Esophagus muscularis mucosa (tissue), 4 donors: ENCODE results near the gene TMEM222. TPM values are rescaled to one million over a fixed set of nuclear protein-coding genes. Genes with fewer than 3 reads are reported as not detected.

Source experiments
- DNase-seq: peaks from one replicate; pipeline ENCODE4 v3.0.0-alpha.2; 2017; ENCODE audit errors: extremely low spot score
- H3K27ac ChIP-seq, 4 donors: fragments of 200-600 bp; sonication (generic); replicated peaks in 1 of 4; 1 replicate in 3 of 4; 2 replicates in 1 of 4; pipeline ENCODE4 v1.5.1; 2016 to 2019; ENCODE audit warnings: mild to moderate bottlenecking in 1 of 4
- H3K27me3 ChIP-seq, 4 donors: fragments of 200-600 bp; sonication (generic); one replicate each; pipeline versions ENCODE4 v1.5.1 to v1.6.0; 2016 to 2019
- H3K36me3 ChIP-seq, 4 donors: fragments of 200-600 bp; sonication (generic); one replicate each; pipeline ENCODE4 v1.5.1; 2016 to 2019
- H3K4me1 ChIP-seq, 4 donors: fragments of 200-600 bp; sonication (generic); one replicate each; pipeline ENCODE4 v1.5.1; 2016 to 2019
- H3K4me3 ChIP-seq, 4 donors: fragments of 200-600 bp; sonication (generic); 1 replicate in 2 of 4; 2 replicates in 2 of 4; pipeline ENCODE4 v1.5.1; 2016 to 2019; ENCODE audit warnings: mild to moderate bottlenecking in 4 of 4, moderate library complexity in 1 of 4
- H3K9me3 ChIP-seq, 4 donors: fragments of 200-600 bp; sonication (generic); 1 replicate in 3 of 4; 2 replicates in 1 of 4; pipeline ENCODE4 v1.5.1; 2016 to 2019
- CTCF ChIP-seq, 3 experiments: fragments of 200-600 bp in 2 of 3; fragments of 450-650 bp in 1 of 3; sonication (generic) in 2 of 3; IDR thresholded peaks; one replicate each; pipeline ENCODE4 v1.5.1; 2017 to 2019; ENCODE audit warnings: antibody characterized with exemption in 3 of 3, mild to moderate bottlenecking in 2 of 3, moderate library complexity in 1 of 3
- EP300 ChIP-seq: sonication (generic); formaldehyde crosslinking; IDR thresholded peaks from one replicate; pipeline ENCODE4 v1.6.1; 2017; ENCODE audit warnings: antibody characterized with exemption
- POLR2A ChIP-seq: fragments of 450-650 bp; IDR thresholded peaks from one replicate; pipeline ENCODE4 v1.6.1; 2017; ENCODE audit warnings: antibody characterized with exemption, moderate library complexity, mild to moderate bottlenecking, low read depth
- POLR2AphosphoS5 ChIP-seq, 2 donors: sonication (generic); formaldehyde crosslinking; IDR thresholded peaks; one replicate each; pipeline ENCODE4 v1.6.1; 2017; ENCODE audit warnings: antibody characterized with exemption in 2 of 2
- WGBS: methylation state at CpG from one replicate; pipeline ENCODE4 v1.1.5; 2018; 5-methylcytosine and 5-hydroxymethylcytosine counted together
- intact Hi-C: fragments of 100-400 bp; cut with DNase I; formaldehyde crosslinking; loops from one replicate; pipeline ENCODE4 v1.15.1; 2023
- total RNA-seq, 4 donors: library from RNA; depleted of rRNA; stranded (reverse); fragments of >200 nt; gene quantifications; one replicate each; pipeline versions ENCODE4 v1.1.0 to v1.2.1, GENCODE V29; 2016

Gene TMEM222
- total RNA-seq, 4 donors from 2014 or later = 23.3 to 35.3 (median 31.8) TPM

GRCh38 chr1:27358928-27359313, 37.0 kb downstream of the TMEM222 start:
- TF ChIP-seq EP300 = no peak
- TF ChIP-seq POLR2A = no peak
- no peak for TF ChIP-seq POLR2AphosphoS5 (IDR thresholded peaks at IDR 0.05)
- no peak for TF ChIP-seq CTCF (IDR thresholded peaks at IDR 0.05)
- Histone ChIP-seq H3K36me3 (peaks cover 79 to 100% (median 100%) of the 10 kb centered on the region in 4 donors), H3K4me3 (no peak overlapping the region), H3K27ac (no peak overlapping the region), H3K4me1 (peaks cover 18 to 36% (median 32%) of the 10 kb centered on the region in 4 donors), H3K9me3 (no peaks in the 10 kb centered on the region), H3K27me3 (no peaks in the 10 kb centered on the region)
- no peak for DNase-seq
- intact Hi-C loops = no loop called here
- 90% methylated on average over 5 of the region's 5 CpGs for WGBS

DNA sequence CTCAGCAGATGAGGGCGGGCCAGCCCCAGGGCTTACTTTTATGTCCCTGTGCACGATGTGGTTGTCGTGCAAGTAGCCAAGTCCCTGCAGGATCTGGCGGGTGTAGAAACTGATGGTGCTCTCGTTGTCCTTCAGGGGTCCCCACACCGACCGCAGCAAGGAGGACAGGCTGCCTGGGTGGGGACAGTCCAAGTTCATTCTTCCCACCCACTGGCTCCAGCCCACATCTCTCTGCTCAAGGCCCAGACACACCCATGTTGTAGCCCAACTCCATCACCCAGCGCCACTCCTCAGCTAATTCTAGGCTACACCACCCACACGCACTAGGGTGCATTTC, 37.8 kb downstream of the TMEM222 start:
- H3K4me3 ChIP-seq = no peak overlapping the region
- no peak for DNase-seq
- H3K27ac ChIP-seq = no peak overlapping the region
- WGBS = 86% methylated on average over 7 of the region's 9 CpGs
- peaks cover 81 to 100% (median 100%) of the 10 kb centered on the region in 4 donors for H3K36me3 ChIP-seq
- intact Hi-C loops = no loop called here
- no peak for TF ChIP-seq EP300
- no peak for TF ChIP-seq CTCF (IDR thresholded peaks at IDR 0.05)
- no peak for TF ChIP-seq POLR2AphosphoS5 (IDR thresholded peaks at IDR 0.05)
- no peak for TF ChIP-seq POLR2A
- H3K27me3 ChIP-seq = no peaks in the 10 kb centered on the region
- peaks cover 25 to 45% (median 41%) of the 10 kb centered on the region in 4 donors for H3K4me1 ChIP-seq
- H3K9me3 ChIP-seq = no peaks in the 10 kb centered on the region

DNA sequence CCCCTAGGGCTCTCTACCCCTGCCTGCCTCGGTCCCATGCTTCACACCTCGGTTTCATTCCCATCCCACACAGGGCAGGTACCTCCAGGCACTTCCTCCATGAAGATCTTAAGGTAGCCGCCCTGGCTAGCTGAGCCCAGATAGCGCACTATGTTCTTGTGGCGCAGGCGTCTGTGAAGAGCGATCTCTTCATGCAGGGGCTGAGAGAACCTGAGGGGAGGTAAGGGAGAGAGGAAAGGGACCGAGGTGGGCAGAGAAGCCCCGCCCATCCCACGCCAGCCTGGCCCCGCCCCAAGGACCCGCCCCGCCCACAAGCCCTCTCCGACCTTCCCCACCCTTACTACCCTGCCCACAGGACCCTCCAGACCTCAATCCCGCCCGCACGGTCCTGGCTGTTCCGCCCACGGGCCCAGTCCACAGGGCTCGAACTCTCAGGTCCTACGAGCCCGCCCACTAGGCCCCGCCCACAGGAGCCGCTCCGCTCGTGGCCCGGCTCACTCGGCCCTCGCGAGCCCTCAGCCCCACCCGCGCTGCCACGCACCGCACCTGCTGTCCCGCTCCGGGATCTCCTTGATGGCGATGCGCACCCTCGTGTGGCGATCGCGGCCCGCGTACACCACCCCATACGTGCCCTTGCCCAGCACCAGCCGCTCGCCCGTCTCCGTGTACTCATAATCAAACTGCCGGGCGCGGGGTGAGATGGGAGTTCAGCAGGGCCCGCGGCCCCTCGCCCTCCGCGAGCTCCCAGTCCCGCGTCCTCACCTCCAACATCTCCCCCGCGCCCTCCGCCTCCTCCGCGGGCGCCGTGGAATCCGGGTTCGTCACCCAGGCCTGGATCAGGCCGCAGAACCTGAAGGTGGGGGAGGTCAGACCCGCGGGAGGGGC, 38.4 kb downstream of the TMEM222 start:
- H3K9me3 ChIP-seq = no peaks in the 10 kb centered on the region
- H3K36me3 ChIP-seq = peaks cover 75 to 98% (median 94%) of the 10 kb centered on the region in 4 donors
- no peak for DNase-seq
- 54% methylated on average over 66 of the region's 71 CpGs for WGBS
- peaks cover 30 to 50% (median 46%) of the 10 kb centered on the region in 4 donors for H3K4me1 ChIP-seq
- intact Hi-C loops = no loop called here
- H3K27me3 ChIP-seq = no peaks in the 10 kb centered on the region
- TF ChIP-seq POLR2A = no peak
- TF ChIP-seq EP300 = no peak
- no peak for TF ChIP-seq CTCF (IDR thresholded peaks at IDR 0.05)
- no peak for TF ChIP-seq POLR2AphosphoS5 (IDR thresholded peaks at IDR 0.05)
- no peak overlapping the region for H3K27ac ChIP-seq
- H3K4me3 ChIP-seq = peak overlapping the region; percentile 13 to 43 (median 24)

DNA sequence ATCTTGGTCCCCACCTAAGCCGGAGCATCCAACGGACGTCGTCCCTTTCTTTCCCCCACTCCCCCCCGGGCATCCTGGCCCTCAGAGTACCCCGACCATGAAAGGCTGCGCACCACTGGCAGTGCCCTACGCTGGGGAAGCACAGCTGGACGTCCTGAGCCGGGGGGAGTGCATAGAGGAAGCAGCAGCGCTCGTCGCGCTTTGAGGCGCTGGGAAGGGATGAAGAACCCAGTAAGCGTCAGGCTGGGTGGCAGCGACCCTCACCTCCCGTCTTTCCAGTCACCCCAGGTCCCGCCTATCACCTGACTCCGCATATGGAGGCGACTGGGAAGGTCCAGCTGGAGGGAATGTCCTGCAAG, 39.1 kb downstream of the TMEM222 start:
- intact Hi-C loops = no loop called here
- 87% methylated on average over 21 of the region's 21 CpGs for WGBS

More for the DNA sequence above, 39.1 kb downstream of the TMEM222 start:
- TF ChIP-seq EP300 = no peak
- TF ChIP-seq POLR2A = no peak
- TF ChIP-seq CTCF (IDR thresholded peaks at IDR 0.05) = no peak
- no peak for TF ChIP-seq POLR2AphosphoS5 (IDR thresholded peaks at IDR 0.05)
- H3K9me3 ChIP-seq = no peaks in the 10 kb centered on the region
- H3K36me3 ChIP-seq = peaks cover 69 to 92% (median 88%) of the 10 kb centered on the region in 4 donors
- H3K4me1 ChIP-seq = peaks cover 30 to 50% (median 46%) of the 10 kb centered on the region in 4 donors
- no peak for DNase-seq
- no peak overlapping the region for H3K27ac ChIP-seq
- peak overlapping the region in 1 of 4 donors; percentile 43 for H3K4me3 ChIP-seq
- no peaks in the 10 kb centered on the region for H3K27me3 ChIP-seq
